ENCODE measurements around the gene OLA1.

DNA sequence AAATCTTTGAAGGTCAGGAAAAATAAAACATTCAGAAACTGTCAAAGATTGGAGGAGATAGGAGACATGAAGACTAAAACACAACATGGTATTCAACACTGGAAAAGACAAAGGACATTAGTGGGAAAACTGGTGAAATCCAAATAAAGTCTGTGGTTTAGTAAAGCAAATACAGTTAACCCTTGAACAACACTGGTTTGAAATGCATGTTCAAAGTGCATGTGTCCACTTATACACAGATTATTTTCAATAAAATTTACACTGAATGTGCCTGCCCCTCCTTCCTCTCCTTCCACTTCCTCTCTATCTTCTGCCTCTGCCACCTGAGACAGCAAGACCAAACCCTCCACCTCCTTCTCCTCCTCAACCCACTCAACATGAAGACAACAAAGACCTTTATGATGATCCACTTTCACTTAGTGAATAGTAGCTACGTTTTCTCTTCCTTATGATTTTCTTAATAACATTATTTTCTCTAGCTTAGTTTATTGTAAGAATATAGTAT, 14.5 kb downstream of the OLA1 start:
- TF ChIP-seq, protein P1, sequence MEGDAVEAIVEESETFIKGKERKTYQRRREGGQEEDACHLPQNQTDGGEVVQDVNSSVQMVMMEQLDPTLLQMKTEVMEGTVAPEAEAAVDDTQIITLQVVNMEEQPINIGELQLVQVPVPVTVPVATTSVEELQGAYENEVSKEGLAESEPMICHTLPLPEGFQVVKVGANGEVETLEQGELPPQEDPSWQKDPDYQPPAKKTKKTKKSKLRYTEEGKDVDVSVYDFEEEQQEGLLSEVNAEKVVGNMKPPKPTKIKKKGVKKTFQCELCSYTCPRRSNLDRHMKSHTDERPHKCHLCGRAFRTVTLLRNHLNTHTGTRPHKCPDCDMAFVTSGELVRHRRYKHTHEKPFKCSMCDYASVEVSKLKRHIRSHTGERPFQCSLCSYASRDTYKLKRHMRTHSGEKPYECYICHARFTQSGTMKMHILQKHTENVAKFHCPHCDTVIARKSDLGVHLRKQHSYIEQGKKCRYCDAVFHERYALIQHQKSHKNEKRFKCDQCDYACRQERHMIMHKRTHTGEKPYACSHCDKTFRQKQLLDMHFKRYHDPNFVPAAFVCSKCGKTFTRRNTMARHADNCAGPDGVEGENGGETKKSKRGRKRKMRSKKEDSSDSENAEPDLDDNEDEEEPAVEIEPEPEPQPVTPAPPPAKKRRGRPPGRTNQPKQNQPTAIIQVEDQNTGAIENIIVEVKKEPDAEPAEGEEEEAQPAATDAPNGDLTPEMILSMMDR (IDR thresholded peaks at IDR 0.05): no peak
- TF ChIP-seq POLR2A (IDR thresholded peaks at IDR 0.05): no peak

Data from esophagus squamous epithelium (tissue), 4 donors.